MM.1S (cell line): ENCODE data around the gene LRFN2.

Experiments
- CTCF ChIP-seq: fragments of 300-600 bp; sonication (generic); IDR thresholded peaks from 2 replicates; pipeline ENCODE4 v1.5.1; 2016; ENCODE audit warnings: antibody characterized with exemption, low read length, mixed read lengths
- EZH2 ChIP-seq: fragments of 300-600 bp; sonication (generic); optimal IDR thresholded peaks from 2 replicates; pipeline ENCODE3; 2017; ENCODE audit warnings: low read depth, mild to moderate bottlenecking, antibody characterized with exemption, low read length, mixed read lengths

- TF ChIP-seq CTCF (no peak), EZH2 (no peak)
Measured at GRCh38 chr6:40376113-40376650, 211.0 kb downstream of the LRFN2 start.
